ENCODE data around the gene GPATCH1. TPM values are rescaled to one million over a fixed set of nuclear protein-coding genes. Genes with fewer than 3 reads are reported as not detected.
"Not testable (repeated sequence)": the region's sequence is repeated elsewhere in the genome, so short reads cannot be mapped to it uniquely, and the experiment has no call there.

The GPATCH1 gene
- total RNA-seq, 1 donor from 2014 or later: 3.9 TPM

DNA sequence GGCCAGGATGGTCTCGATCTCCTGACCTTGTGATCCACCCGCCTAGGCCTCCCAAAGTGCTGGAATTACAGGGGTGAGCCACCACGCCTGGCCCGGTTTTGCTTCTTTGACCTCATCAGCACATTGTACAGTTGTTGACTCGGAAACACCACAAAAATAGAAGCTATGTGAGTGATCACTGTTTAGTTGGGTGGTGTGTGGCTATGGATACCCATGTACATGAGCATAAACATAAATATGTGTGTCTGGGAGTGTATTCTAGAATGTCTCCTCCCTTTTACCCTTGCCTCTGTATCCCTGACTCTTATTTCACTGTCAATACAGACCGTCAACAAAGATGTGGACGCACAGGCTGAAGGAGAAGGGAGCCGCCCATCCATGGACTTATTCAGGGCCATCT is 36.5 kb downstream of the GPATCH1 start:
- ATAC-seq: no peak

DNA sequence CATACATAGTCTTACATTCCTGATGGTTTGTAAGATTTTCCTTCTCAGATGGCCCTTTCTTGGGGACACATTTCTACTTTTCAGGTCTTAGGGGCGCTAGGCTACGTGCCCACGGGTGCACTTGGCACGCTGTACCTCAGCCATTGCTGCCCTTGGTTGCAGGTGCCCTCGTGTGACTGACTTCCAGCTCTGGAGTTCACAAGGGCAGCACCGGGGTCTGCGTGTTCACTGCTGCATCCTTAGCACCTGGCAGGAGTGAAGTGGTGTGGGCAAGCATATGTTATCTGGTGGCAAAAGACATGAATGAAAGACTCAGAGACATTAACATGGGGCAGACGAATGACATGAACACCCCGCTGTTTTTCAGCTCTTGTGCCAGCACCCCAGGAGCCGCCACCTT is 37.7 kb downstream of the GPATCH1 start:
- ATAC-seq: no peak

DNA sequence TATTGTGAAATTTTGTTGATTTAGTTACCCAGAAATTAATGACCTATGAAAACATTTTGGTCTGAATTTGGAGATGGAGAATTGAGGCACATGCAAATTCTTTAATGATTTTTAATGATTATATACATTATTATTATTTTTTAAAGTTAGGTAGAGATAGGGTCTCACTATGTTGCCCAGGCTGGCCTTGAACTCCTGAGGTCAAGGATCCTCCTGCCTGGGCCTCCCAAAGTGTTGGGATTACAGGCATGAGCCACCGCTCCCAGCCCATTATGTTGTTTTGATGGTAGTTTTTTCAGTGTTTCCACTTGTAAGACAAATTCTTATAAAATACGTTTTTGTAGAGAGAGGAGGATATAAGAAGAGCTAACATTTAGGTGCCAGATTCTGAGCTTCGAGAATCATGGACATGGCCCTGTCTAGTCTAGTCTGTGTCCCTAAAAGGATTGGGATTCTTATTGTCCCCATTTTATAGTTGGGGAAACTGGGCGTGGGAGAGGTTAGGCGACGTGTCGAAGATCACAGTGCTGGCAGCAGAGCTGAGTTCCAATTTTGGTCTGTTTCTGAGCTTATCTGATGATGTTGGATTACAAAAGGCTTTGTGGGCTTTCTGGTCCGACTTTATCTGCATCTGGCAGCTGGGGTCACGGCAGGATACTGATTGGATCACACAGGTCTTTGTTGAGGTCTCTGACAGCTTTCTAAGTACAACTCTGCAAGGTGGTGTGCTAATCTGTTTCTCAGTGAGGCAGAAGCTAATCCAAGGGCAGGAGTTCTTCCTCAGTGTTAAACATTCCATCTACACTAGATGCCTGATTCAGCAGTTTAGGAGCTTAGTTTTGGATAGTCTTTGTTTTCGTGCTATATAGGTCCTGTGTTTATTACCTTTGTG is 43.5 kb downstream of the GPATCH1 start:
- ATAC-seq: no peak

DNA sequence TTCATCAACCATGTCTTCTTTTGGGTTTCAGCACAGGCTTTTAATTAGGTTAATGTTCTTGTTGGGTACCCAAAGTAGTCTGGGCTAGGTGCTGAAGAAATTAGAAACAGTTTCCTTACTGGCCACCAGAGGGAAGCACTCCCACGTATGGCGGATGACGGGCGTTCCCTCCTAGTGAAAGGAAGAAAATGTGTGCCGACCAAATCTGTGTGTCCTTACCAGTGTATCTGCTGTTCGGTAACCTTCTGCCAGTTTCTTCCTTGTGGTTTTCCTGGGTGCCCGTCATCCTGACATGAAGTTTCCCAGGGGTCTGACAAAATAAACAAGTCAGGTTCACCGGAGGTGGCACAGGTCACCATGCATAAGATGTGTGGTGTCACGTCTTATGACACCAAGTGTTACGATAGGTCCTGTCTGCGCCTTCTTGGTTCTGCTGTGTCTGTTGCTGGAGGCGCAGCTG is 45.0 kb downstream of the GPATCH1 start:
- peak; percentile 82 for ATAC-seq

DNA sequence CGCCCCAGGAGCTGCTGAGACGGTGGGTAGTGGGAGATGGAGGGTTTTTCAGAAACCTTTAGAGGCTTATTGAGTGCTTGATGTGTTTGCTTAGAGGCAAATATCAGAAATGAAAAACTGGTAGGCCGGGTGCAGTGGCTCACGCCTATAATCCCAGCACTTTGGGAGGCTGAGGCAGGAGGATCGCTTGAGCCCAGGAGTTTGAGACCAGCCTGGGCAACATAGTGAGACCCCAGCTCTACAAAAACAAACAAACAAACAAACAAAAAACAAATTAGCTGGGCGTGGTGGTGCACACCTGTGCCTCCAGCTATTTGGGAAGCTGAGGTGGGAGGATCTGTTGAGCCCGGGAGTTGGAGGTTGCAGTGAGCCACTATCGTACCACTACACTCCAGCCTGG is 45.7 kb downstream of the GPATCH1 start:
- not testable (repeated sequence) for ATAC-seq

DNA sequence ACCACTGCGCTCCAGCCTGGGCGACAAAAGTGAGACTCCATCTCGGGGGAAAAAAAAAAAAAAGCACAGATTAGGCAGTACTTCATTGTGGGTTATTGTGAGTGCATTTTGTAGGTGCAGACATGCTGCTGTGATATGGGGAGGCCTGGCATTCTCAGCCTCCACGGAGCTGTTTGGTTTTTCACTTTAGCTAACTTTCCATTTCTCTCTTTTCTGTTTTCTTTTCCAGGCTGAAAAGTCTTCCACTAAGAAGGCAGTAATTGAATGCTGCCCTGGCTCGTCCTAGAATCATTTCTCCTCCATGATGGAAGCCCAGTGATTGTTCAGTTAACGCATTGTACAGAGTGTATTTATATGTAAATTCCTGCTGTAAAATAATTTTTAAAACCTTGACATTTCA is 48.9 kb downstream of the GPATCH1 start:
- ATAC-seq: no peak

DNA sequence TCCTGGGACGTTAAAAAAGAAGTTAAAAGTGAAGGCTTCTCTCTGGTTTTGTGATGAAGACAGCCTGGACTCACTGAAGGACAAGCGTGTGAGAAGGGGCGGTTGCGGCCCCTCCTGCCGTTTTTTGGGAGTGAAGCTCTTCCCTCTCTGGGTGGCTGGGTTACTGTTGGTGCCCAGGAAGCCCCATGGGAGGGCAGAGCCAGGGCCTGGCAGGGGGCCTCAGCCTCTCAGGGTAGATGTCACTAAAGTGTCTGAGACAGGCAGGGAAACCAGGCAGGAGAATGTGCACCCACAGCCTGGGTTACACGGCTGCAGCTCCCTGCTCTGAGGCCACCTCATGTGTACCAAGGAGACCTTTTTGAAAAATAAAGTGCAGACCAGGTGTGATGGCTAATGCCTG is 49.5 kb downstream of the GPATCH1 start:
- ATAC-seq: no peak

DNA sequence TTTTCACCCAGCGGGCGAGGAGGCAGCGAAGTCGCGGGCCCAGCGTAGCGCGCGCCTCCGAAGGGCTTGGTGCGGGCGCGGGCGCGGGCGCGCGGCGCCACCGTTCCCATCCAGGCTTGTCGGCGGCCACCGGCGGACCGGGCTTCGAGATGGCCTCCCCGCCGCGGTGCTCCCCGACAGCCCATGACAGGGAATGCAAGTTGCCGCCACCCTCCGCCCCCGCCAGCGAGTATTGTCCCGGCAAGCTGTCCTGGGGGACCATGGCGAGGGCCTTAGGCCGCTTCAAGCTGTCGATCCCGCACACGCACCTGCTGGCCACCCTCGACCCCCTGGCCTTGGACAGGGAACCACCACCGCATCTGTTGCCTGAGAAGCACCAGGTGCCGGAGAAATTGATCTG is 51.0 kb downstream of the GPATCH1 start, which contains the start of gene WDR88:
WDR88 (plus strand) TSS at position 94 of the 400 bp plus-strand sequence; CDS start at position 150, 56 bp downstream.
- peak; percentile 45 for ATAC-seq

DNA sequence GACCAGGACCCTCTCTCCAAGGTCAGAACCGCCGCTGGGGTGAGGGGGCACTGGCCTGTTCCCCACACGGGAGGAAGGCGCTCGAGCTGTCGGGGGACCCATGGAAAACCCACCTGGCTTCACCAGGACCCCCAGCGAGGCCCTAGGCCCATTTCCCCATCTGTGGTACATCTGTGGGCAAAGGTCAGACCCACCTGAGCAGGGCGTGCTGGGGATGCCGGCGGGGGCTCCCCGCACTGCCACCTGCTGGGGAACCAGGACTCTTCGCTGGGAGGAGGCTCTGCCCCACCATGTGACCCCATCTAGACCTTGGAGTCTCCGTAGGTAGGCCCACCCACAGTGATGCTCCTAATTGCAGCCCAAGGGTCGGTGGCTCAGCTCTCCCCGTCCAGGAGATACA is 51.4 kb downstream of the GPATCH1 start:
- peak; percentile 37 for ATAC-seq

DNA sequence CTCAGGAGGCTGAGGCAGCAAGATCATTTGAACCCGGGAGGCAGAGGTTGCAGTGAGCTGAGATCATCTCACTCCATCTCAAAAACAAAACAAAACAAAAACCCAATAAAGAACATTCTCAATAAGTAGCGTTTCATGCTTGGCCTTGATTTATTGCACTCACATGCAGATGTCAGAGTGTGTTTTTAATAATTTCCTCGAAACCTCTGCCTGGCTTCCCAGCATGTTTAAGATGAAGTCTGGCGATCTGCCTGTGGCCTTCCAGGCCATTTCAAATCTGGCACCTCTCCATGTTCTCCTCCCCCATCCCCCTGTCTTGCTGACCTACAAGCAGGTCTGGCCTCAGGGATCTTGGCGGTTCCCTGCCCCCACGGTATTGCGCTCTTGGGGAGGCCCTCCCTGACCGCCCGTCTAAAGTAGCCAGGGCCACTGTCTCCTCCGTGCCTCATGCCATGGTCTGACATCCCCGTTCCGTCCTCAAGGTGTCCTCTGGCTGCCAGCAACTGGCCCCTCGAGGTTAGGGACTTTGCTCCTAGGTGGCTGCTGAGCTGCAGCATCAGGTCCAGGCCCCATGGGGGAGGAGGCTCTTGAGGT is 52.6 kb downstream of the GPATCH1 start:
- no peak for ATAC-seq

DNA sequence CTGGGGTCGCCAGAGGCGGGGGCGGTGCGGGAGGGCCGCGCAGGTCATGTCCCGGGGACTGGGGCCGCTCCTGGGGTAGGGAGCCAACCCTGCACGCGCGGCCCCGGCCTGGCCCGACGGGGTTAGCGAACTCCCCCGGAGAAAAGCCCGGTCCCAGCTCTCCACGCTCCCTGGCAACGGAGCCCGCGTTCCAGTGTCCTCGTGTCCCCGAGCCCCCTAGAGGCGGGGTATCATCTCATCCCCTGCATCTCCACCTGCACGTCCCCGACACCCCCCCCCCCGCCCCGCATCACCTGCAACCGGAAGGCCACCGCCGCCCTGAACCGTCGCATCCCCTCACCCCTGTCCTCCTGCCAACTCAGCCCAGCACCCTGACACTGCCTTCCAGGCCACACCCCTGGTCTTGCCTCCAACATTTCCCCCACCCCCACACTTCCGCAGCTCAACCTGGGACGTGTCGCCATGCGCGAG is 53.6 kb downstream of the GPATCH1 start:
- no peak for ATAC-seq

DNA sequence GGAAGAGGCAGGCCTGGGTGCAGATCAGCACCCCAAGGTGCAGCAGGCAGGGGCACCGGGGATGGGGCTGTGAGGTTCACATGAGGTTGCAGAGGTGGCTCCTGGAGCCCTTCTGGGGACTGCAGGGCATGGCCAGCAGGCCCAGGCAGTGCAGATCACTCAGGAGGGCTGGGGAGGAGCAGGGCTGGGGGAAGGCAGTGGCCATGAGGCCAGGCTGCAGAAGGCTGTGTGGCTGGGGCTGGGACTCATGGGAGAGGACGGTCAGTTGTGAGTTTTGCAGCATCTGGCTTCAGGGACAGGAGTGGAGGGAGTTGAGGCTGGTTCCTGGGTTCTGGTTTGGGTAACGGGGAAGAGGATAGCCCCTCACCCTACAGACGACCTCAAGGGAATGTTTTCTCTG is 58.2 kb downstream of the GPATCH1 start:
- ATAC-seq: no peak

DNA sequence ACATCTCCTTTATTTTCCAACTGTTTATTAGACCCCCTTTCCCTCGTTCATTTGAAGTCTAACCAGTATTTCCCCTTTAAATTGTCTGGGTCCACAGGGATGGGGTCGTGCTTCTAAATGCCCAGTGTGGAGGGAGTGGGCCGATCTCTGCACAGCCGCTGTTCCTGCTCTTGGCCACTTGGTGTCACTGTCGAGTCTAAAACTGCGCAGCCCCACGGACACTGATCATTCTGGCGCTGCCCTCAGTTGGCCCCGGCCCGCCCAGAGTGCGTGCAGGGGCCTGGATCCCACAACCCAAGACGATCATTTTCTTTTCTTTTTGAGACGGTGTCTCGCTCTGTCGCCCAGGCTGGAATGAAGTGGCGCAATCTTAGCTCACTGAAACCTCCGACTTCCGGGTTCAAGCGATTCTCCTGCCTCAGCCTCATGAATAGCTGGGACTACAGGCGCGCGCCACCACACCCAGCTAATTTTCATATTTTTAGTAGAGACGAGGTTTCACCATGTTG is 63.0 kb downstream of the GPATCH1 start:
- ATAC-seq: peak; percentile 88

DNA sequence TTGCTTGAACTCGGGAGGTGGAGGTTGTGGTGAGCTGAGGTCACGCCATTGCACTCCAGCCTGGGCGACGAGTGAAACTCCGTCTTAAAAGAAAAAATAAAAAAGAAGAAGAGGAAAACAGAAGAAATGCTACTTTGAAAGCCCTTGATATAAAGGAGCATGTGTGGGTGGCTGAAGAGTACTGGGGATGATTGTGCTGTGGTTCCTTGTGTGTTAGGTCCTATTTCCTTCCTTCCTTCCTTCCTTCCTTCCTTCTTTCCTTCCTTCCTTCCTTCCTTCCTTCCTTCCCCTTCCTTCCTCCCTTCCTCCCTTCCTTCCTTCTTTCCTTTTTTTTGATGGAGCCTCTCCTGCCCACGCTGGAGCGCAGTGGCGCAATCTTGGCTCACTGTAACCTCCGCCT is 65.2 kb downstream of the GPATCH1 start:
- no peak for ATAC-seq

DNA sequence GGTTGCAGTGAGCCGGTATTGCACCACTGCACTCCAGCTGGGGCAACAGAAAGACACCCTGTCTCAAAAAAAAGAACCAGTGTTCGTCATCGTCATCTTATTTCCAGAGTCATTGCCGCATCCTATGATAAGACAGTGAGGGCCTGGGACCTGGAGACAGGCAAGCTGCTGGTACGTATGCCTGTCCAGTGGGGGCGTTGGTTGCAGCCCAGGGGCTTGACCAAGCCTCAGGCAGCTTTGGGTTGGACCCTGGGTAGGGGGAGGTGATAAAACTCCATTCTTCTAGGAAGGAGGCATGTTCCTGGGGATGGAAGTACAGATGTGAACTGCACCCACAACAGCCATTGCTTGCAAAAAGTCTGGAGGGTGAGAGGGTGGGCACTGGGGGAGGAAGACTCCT is 66.6 kb downstream of the GPATCH1 start:
- ATAC-seq: no peak

DNA sequence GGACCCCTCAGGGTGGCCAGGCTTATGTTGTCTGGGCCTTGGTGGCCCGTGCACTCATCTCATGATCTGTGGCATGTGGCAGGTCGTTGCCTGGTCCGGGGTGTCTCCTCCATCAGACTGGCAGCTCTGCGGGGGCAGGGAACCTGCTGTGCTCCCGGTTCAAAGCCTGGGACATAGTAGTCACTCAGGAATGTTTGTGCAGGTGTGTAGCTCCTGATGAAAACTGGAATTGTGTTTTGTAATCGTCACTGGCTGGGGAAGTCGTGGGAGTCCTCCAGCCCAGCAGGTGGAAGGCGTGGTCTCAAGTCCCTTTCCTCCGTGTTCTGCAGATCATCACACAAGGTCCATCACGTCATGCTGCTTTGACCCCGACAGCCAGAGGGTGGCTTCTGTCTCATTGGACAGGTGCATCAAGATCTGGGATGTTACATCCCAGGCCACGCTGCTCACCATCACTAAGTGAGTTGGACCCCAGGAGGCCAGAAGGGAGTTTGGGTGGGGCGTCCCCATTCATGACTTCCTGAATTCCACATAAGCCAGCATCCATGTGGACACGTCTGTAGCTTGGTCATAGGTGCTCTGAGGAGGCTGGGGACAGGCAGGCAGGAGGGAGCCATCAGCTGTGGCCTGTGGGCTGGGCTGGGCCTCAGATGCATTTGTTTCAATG is 70.0 kb downstream of the GPATCH1 start:
- ATAC-seq: no peak

DNA sequence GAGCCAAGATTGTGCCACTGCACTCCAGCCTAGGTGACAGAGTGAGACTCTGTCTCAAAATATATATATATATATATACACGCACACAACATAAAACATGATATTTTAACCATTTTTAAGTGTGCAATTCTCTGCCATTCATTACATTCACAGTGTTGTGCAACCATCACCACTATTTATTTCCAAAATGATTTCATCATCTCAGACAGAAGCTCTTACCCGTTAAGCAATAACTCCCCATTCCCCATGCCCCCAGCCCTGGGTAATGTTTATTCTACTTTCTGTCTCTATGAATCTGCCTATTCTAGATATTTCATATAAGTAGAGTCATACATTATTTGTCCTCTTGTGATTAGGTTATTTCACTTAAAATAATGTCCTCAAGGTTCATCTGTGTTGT is 71.2 kb downstream of the GPATCH1 start:
- ATAC-seq: no peak

DNA sequence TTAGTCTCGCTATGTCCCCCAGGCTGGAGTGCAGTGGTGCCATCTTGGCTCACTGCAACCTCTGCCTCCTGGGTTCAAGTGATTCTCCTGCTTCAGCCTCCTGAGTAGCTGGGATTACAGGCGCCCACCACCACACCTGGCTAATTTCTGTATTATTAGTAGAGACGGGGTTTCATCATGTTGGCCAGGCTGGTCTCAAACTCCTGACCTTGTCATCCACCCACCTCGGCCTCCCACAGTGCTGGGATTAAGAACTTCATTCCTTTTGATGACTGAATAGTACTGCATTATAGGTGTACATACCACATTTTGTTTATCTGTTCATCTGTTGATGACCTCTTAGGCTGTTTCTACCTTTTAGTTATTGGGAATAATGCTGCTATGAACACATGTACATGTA is 71.6 kb downstream of the GPATCH1 start:
- not testable (repeated sequence) for ATAC-seq

DNA sequence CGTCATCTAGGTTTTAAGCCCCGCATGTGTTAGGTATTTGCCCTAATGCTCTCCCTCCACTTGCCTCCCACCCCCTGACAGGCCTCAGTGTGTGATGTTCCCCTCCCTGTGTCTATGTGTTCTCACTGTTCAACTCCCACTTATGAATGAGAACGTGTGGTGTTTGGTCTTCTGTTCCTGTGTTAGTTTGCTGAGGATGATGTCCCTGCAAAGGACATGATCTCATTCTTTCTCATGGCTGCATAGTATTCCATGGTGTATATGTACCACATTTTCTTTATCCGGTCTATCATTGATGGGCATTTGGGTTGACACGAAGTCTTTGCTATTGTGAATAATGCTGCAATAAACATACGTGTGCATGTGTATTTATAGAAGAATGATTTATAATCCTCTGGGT is 73.3 kb downstream of the GPATCH1 start:
- not testable (repeated sequence) for ATAC-seq

DNA sequence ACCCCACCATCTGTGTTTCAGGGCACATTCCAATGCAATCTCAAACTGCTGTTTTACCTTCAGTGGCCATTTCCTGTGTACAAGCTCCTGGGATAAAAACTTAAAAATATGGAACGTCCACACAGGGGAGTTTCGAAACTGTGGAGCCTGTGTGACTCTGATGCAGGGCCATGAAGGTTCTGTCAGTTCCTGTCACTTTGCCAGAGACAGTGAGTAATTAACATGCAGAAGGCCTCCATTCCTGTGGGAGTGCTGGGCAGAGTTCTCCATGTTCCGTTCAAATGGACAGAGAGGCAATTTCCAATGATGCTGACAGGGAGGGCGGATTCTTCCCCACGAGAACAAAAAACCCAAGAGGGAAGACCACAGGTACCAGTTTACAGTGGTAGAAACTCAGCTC is 75.4 kb downstream of the GPATCH1 start:
- no peak for ATAC-seq

DNA sequence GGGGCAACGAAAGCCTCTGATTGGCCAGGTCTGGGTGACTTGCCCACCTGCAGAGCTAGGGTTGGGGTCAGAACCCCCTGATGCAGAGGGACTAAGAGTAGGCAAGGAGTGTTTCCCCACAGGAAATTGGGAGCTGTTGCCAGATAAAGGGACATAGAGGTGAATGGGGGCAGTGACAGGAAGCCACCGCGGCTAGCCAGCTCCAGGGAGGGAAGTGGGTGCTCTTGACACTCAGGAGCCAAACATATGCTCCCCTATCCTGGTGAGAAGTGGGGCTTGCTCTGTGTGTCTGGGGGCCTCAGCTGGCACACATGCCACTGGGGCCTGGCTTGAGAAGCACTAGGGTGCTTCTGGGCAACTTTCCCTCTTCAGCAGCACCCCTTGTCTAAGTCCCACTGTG is 76.9 kb downstream of the GPATCH1 start:
- no peak for ATAC-seq

DNA sequence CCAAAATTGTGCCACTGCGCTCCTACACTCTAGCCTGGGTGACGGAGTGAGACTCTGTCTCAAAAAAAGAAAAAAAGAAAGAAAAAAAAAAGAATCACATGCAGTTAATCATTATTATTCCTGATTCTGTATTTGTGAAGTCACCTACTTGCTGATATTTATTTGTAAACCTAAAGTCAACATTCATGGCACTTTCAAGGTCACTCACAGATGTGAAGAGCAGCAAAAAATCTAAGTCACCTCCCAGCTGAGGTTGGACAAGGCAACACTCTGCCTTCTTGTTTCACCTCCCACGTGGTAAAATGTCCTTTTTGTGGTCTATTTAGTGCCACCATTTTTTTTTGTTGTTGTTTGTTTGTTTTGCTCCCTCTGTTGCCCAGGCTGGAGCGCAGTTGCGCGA is 77.4 kb downstream of the GPATCH1 start:
- ATAC-seq: no peak

DNA sequence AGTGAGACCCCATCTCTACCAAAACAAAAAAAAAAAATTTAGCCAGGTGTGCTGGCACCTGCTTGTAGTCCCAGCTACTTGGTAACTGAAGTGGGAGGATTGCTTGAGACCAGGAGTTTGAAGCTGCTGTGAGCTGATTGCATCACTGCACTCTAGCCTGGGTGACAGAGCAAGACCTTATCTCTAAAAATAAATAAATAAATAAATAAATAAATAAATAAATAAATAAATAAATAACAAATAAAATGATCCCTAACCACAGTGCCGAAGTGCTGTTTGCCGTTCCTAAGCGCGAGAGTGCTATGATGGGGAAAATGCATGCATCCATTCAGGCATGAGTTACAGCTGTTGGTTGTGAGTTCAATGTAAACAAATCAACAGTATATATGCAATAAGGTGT is 78.2 kb downstream of the GPATCH1 start:
- ATAC-seq: no peak
